Upper lobe of left lung (tissue), 4 donors: Measurements from ENCODE around the gene CABP1.

ENCODE experiments used
- POLR2A ChIP-seq, 4 donors: fragments of 450-650 bp; IDR thresholded peaks; one replicate each; pipeline ENCODE4 v1.5.1; 2016 to 2017; ENCODE audit warnings: antibody characterized with exemption in 4 of 4, mild to moderate bottlenecking in 2 of 4
- POLR2AphosphoS5 ChIP-seq, 2 donors: sonication (generic); formaldehyde crosslinking; IDR thresholded peaks; one replicate each; pipeline ENCODE4 v1.5.1; 2017; ENCODE audit warnings: antibody characterized with exemption in 2 of 2
- TF ChIP-seq, protein P1 (sequence below), 6 experiments: fragments of 450-650 bp in 4 of 6; fragments of 200-600 bp in 2 of 6; sonication (generic) in 2 of 6; IDR thresholded peaks; one replicate each; pipeline ENCODE4 v1.5.1; 2016 to 2019; ENCODE audit warnings: antibody characterized with exemption in 6 of 6

DNA sequence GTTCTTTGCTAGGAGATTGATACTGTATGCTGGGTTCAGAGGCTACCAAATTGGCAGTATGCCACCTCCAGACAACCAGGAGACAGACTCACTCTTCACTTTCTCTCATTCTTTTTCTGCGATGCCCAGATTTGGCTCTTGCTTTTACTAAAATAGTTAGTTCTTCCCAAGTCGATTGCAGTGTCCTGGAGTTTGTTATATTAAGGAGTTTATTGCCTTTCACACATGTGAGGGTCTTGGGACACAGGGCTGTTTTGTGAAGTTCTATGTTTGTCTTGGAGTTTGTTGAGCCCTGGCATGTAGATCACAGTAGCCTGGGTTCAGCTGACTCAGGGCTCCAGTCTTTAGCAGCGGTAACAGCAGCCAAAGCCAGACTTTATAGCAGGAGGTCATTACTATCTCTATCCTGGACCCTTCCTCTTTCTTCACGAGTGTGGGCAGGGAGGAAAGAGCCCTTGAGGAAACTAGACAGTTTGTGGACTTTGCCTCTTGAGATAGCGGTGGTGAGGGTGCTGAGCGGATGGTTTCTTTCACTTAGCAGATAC lies 48.2 kb downstream of the CABP1 start:
- TF ChIP-seq, protein P1, sequence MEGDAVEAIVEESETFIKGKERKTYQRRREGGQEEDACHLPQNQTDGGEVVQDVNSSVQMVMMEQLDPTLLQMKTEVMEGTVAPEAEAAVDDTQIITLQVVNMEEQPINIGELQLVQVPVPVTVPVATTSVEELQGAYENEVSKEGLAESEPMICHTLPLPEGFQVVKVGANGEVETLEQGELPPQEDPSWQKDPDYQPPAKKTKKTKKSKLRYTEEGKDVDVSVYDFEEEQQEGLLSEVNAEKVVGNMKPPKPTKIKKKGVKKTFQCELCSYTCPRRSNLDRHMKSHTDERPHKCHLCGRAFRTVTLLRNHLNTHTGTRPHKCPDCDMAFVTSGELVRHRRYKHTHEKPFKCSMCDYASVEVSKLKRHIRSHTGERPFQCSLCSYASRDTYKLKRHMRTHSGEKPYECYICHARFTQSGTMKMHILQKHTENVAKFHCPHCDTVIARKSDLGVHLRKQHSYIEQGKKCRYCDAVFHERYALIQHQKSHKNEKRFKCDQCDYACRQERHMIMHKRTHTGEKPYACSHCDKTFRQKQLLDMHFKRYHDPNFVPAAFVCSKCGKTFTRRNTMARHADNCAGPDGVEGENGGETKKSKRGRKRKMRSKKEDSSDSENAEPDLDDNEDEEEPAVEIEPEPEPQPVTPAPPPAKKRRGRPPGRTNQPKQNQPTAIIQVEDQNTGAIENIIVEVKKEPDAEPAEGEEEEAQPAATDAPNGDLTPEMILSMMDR (IDR thresholded peaks at IDR 0.05), result no peak
- TF ChIP-seq POLR2A (IDR thresholded peaks at IDR 0.05) (no peak), POLR2AphosphoS5 (IDR thresholded peaks at IDR 0.05) (no peak)
